HK-2 (cell line): ENCODE data around the gene DCTN2.
"Not testable (repeated sequence)": the region's sequence is repeated elsewhere in the genome, so short reads cannot be mapped to it uniquely, and the experiment has no call there.

Source experiments
- DNase-seq: peaks from one replicate; pipeline ENCODE4 v3.0.0-alpha.2; 2018; ENCODE audit not compliant: unreplicated experiment

Gene DCTN2

DNA sequence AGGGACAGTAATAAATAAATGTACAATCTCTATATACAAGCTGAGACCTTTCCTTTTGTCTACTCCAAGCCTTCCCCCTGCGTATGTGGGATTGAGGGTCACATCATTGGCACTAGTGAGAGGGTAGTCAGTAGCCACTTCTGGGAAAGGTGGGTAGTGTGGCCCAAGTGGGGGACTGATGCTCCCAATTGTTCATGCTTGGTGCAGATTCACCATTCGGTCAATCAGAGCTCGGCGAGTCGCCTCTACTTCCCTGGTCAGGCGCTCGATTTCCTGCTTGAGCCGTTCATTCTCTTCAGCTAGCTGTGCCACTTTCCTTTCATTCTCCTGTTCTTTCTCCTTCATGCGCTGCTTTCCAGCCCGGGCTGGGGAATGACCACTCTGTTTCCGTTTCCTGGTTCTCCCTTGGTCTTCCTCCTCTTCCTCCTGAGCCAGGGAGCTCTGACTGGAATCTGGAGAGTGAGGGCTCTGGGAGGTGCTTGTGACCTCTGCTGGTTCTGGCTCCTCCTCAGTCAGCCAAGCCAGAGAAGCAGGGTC is 30.3 kb downstream of the DCTN2 start:
- DNase-seq = no peak

DNA sequence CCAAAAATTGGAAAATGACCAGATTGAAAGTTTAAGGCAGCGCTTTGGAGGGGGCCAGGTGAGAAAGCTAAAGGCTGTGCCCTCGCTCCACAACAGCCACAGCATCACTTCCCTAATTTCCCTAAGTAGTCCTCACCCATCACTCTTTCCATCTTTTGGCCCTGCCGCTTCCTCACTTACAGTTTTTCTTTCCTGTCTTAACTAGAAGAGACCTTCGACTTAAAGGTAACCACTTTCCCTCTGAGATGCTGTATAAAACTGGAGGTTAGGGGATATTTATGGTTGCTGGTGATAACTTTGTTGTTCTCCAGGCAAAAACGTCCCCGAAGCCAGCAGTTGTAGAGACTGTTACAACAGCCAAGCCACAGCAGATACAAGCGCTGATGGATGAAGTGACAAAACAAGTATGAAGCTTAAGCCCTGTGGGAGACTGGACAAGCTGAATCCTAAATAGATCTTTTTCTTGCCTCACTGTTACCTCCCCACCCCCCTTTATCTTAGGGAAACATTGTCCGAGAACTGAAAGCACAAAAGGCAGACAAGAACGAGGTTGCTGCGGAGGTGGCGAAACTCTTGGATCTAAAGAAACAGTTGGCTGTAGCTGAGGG is 31.0 kb downstream of the DCTN2 start:
- no peak for DNase-seq

DNA sequence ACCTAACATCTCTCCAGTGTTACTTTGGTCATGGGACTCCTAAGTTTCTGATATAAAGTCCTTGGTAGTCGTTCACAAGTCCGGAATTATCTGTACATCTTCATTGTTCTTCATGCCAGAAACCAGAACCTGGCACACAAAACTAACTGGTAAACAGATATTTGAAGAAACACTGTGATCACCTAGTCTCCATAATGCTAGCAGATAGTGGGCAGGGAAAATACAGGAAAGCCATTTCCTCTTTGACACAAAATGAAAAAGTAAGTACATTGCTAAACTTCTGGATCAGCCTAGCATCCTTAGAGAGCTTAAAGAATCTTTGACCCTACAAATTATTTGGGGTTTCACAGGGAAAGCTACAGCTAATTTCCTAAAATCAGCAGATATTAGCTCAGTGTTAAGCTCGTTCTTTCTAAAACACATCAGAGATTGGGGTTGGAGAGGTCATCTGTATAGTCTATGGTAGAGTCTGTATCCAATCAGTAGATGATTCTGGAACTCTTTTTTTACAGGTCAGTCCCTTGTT is 31.5 kb downstream of the DCTN2 start:
- no peak for DNase-seq

- DNase-seq = no peak
Measured at GRCh38 chr12:57514720-57515407, 32.1 kb downstream of the DCTN2 start.

DNA sequence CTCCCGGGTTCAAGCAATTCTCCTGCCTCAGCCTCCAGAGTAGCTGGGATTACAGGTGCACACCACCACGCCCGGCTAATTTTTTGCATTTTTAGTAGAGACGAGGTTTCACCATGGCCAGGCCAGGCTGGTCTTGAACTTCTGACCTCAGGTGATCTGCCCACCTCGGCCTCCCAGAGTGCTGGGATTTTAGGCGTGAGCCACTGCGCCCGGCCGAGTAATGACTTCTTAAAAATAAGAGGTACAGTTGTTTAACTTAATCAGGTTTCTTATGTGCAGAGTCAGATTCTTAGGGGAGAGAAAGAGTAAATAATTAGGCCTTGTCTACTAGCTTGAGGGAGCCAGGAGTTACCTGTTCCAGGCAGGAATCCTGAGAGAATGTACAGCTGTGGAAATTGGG is 32.7 kb downstream of the DCTN2 start:
- DNase-seq = not testable (repeated sequence)

- not testable (repeated sequence) for DNase-seq
Measured at GRCh38 chr12:57513677-57514076, 33.3 kb downstream of the DCTN2 start.

DNA sequence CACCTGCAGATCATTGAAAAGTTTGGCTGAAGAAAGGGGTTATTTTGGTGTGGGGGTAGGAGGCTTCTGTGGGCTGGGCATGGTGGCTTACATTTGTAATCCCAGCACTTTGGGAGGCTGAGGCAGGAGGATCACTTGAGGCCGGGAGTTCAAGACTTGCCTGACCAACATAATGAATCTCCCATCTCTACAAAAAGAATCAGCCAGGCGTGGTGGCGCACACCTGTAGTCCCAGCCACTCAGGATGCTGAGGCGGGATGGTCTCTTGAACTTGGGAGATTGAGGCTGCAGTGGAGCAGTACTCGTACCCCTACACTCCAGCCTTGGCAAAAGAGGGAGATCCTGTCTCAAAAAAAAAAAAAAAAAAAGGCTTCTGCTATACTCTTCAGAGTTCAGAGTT is 33.7 kb downstream of the DCTN2 start:
- DNase-seq = no peak

DNA sequence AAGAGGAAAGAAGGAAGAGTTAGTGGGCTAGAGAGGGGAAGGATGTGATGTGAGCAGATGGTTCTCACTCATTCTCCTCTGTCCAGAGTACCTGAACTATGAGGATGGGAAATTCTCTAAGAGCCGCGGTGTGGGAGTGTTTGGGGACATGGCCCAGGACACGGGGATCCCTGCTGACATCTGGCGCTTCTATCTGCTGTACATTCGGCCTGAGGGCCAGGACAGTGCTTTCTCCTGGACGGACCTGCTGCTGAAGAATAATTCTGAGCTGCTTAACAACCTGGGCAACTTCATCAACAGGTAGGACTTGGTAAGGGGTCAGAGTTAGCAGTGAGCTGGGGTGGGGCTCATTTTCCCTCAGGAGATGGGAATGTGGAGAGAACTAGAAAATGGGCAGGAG is 34.3 kb downstream of the DCTN2 start:
- DNase-seq = no peak

DNA sequence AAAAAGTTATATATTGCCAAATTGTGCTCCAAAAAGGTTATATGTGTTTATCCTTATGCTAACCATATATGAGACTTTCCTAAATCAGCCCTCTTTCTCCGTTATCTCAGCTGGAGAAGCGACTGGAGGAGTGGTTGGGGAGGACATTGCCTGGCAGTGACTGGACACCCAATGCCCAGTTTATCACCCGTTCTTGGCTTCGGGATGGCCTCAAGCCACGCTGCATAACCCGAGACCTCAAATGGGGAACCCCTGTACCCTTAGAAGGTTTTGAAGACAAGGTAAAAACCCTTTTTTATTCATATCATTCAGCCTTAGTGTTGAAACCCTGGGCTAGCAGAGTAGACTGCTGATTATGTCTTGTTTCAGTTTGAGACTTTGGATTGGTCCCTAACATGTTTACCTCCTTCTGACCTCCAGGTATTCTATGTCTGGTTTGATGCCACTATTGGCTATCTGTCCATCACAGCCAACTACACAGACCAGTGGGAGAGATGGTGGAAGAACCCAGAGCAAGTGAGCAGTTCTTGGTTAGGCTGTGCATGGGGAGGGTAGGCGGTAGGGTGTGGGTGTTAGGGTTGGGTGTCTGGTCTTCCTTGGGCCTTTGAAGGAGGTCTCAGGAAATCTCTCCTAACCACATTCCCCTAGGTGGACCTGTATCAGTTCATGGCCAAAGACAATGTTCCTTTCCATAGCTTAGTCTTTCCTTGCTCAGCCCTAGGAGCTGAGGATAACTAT is 35.2 kb downstream of the DCTN2 start:
- DNase-seq = no peak

GRCh38 chr12:57511161-57511560 is 35.8 kb downstream of the DCTN2 start:
- DNase-seq = no peak

DNA sequence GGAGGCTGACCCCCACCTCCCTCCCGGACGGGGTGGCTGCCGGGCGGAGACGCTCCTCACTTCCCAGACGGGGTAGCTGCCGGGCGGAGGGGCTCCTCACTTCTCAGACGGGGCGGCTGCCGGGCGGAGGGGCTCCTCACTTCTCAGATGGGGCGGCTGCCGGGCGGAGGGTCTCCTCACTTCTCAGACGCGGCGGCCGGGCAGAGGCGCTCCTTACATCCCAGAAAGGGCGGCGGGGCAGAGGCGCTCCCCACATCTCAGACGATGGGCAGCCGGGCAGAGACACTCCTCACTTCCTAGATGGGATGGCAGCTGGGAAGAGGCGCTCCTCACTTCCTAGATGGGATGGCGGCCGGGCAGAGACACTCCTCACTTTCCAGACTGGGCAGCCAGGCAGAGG is 39.2 kb downstream of the DCTN2 start:
- not testable (repeated sequence) for DNase-seq

DNA sequence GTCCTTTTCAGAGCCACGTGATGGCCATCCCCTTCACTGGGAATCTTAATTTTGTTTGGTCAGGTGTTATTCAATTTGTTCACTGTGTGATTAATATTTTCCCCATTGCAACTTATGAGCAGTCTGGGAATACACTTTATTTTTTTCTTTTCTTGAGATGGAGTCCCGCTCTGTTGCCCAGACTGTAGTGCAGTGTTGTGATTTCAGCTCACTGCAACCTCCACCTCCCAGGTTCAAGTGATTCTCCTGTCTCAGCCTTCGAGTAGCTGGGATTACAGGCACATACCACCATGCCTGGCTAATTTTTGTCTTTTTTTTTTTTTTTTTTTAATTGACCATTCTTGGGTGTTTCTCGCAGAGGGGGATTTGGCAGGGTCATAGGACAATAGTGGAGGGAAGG is 40.5 kb downstream of the DCTN2 start:
- not testable (repeated sequence) for DNase-seq

DNA sequence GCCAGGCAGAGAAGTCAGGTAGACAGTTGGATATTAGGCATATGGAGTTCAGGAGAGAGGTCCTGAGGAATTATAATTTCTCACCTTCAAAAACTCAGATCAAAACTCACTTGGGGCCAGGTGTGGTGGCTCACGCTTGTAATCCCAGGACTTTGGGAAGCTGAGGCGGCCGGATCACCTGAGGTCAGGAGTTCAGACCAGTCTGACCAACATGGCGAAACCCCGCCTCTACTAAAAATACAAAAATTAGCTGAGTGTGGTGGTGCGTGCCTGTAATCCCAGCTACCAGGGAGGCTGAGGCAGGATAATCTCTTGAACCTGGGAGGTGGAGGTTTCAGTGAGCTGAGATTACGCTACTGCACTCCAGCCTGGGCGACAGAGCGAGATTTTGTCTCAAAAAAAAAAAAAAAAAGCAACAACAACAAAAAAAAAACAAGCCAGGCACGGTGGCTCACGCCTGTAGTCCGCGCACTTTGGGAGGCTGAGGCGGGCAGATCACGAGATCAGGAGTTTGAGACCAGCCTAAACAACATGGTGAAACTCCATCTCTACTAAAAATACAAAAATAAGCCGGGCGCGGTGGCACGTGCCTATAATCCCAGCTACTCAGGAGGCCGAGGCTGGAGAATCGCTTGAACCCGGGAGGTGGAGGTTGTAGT is 44.6 kb downstream of the DCTN2 start:
- DNase-seq = not testable (repeated sequence)

GRCh38 chr12:57500213-57500612 is 46.8 kb downstream of the DCTN2 start:
- DNase-seq = no peak

- DNase-seq = no peak
Measured at GRCh38 chr12:57498571-57498970, 48.4 kb downstream of the DCTN2 start.

- no peak for DNase-seq
Measured at GRCh38 chr12:57498132-57498502, 48.9 kb downstream of the DCTN2 start.

- no peak for DNase-seq
Measured at GRCh38 chr12:57497223-57498131, 49.5 kb downstream of the DCTN2 start.

DNA sequence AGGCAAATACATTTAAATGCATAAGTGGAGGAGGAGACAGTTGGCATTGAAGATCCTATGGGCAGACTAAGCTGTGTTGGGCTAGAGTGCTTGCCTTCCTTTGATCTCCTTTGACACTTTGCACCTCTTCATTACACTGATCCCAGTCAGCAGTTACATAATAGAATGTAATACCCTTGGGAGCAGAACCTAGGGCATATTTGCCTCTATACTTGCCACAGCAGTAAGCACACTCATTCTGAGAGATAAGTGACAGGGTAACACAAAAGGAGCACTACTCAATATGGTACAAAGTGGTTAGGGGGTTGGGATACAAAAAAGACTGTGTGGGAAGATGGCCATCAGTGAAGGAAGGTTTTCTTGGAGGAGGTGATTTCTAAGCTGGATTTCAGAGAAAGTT is 50.2 kb downstream of the DCTN2 start:
- no peak for DNase-seq

GRCh38 chr12:57495051-57495701 is 51.8 kb downstream of the DCTN2 start:
- not testable (repeated sequence) for DNase-seq
